K562 (cell line): ENCODE measurements around the gene SERINC5. TPM values are rescaled to one million over a fixed set of nuclear protein-coding genes. Genes with fewer than 3 reads are reported as not detected.
A peak's percentile ranks its signal among the peaks of the same experiment; 100 is the strongest.

Experiments
- ELF1 ChIP-seq: fragments of 200-800 bp; sonication (Bioruptor generic); IDR thresholded peaks from 2 replicates; pipeline ENCODE4 v1.6.1; 2016; ENCODE audit warnings: missing genetic modification characterization, missing compliant biosample characterization
- KDM4B ChIP-seq, 2 experiments: fragments of 450-650 bp in 1 of 2; sonication (generic) in 1 of 2; IDR thresholded peaks; 2 replicates each; pipeline ENCODE4 v1.6.1; 2016 to 2017; ENCODE audit warnings: borderline replicate concordance in 2 of 2, antibody characterized with exemption in 1 of 2, low read depth in 1 of 2, mild to moderate bottlenecking in 1 of 2
- MAFF ChIP-seq: IDR thresholded peaks from 2 replicates; pipeline ENCODE4 v1.6.1; 2012; ENCODE audit warnings: low read length, improper control_type of control experiment
- MED1 ChIP-seq: sonication (generic); formaldehyde crosslinking; IDR thresholded peaks from 2 replicates; pipeline ENCODE4 v1.8.1; 2023; ENCODE audit warnings: missing genetic modification reagents, borderline replicate concordance
- MTA2 ChIP-seq: fragments of 450-650 bp; IDR thresholded peaks from 2 replicates; pipeline ENCODE4 v1.6.1; 2016; ENCODE audit warnings: low read depth
- NFIX ChIP-seq: fragments of 250-450 bp; sonication (Bioruptor Pico); IDR thresholded peaks from 2 replicates; pipeline ENCODE4 v1.4.0; 2020; ENCODE audit warnings: low read depth, mild to moderate bottlenecking, moderate library complexity
- NFRKB ChIP-seq: fragments of 450-650 bp; IDR thresholded peaks from 2 replicates; pipeline ENCODE4 v1.6.1; 2016; ENCODE audit warnings: low read depth
- POU5F1 ChIP-seq: fragments of 150-350 bp; IDR thresholded peaks from 2 replicates; pipeline ENCODE4 v1.6.1; 2014; ENCODE audit warnings: borderline replicate concordance, low read length, low read depth, mild to moderate bottlenecking; ENCODE audit not compliant: partially characterized antibody
- RBBP5 ChIP-seq: fragments of 200-600 bp; sonication (generic); IDR thresholded peaks from 2 replicates; pipeline ENCODE4 v1.6.1; 2012; ENCODE audit warnings: borderline replicate concordance, mild to moderate bottlenecking, low read length, control low read depth, inconsistent platforms; ENCODE audit not compliant: insufficient read depth, poor library complexity, severe bottlenecking
- RBM39 ChIP-seq: fragments of 200-400 bp; formaldehyde crosslinking; optimal IDR thresholded peaks from 2 replicates; pipeline ENCODE3; 2018; ENCODE audit warnings: low read depth, low read length
- SNIP1 ChIP-seq: fragments of 450-650 bp; IDR thresholded peaks from 2 replicates; pipeline ENCODE4 v1.7.1; 2017; ENCODE audit warnings: low read depth, mild to moderate bottlenecking
- ZNF121 ChIP-seq: sonication (generic); formaldehyde crosslinking; conservative IDR thresholded peaks from 2 replicates; pipeline ENCODE4 v1.8.0; 2022; ENCODE audit warnings: missing genetic modification reagents
- ZNF133 ChIP-seq: fragments of 250-450 bp; sonication (Bioruptor Pico); IDR thresholded peaks from 2 replicates; pipeline ENCODE4 v1.4.0; 2020; ENCODE audit warnings: mild to moderate bottlenecking
- ZNF174 ChIP-seq: fragments of 250-450 bp; sonication (Bioruptor Pico); IDR thresholded peaks from 2 replicates; pipeline ENCODE4 v1.4.0; 2020; ENCODE audit warnings: mild to moderate bottlenecking
- ZNF24 ChIP-seq: fragments of 450-650 bp; IDR thresholded peaks from 2 replicates; pipeline ENCODE4 v1.6.1; 2016
- ZNF253 ChIP-seq: fragments of 250-450 bp; sonication (Bioruptor Pico); conservative IDR thresholded peaks from 2 replicates; pipeline ENCODE4 v1.6.1; 2021; ENCODE audit warnings: mild to moderate bottlenecking
- ZNF324 ChIP-seq: fragments of 250-450 bp; sonication (Bioruptor Pico); IDR thresholded peaks from 2 replicates; pipeline ENCODE4 v1.4.0; 2020; ENCODE audit warnings: mild to moderate bottlenecking
- polyA plus RNA-seq, 8 experiments: library from polyadenylated mRNA; depleted of rRNA in 4 of 8; stranded (reverse) in 5 of 8; unstranded in 3 of 8; fragments of >200 nt; fragmentation: Nextera tagmentation in 2 of 8; fragmentation: Illumina TruSeq in 1 of 8; extraction: Ambion mirVana in 2 of 8; extraction: Trizol in 1 of 8; gene quantifications; 2 replicates each; pipeline versions ENCODE4 v1.2.1 to v1.2.3, GENCODE V29; 2011 to 2014; ENCODE audit warnings: inconsistent platforms in 1 of 8, missing spikeins in 1 of 8
- total RNA-seq, 7 experiments: library from RNA; depleted of rRNA in 6 of 7; stranded (reverse); fragments of >200 nt in 6 of 7; fragmentation: Illumina TruSeq in 2 of 7; extraction: Trizol in 2 of 7; gene quantifications; 2 replicates each; pipeline versions ENCODE4 v1.2.1 to v1.2.3, GENCODE V29; 2011 to 2021; ENCODE audit warnings: low replicate concordance in 1 of 7
- TF ChIP-seq, protein P1 (sequence below): fragments of 450-650 bp; IDR thresholded peaks from 2 replicates; pipeline ENCODE4 v1.7.0; 2016; ENCODE audit warnings: borderline replicate concordance
- TF ChIP-seq, protein P2 (sequence below): fragments of 450-650 bp; IDR thresholded peaks from 2 replicates; pipeline ENCODE4 v1.6.1; 2017; ENCODE audit warnings: antibody characterized with exemption
- TF ChIP-seq, protein P3 (sequence below): fragments of 200-800 bp; sonication (Bioruptor generic); IDR thresholded peaks from 2 replicates; pipeline ENCODE4 v1.6.1; 2016; ENCODE audit warnings: missing genetic modification characterization, missing compliant biosample characterization

SERINC5 gene
- total and polyA plus RNA-seq, 9 of the 15 experiments (the other 6 are each of a cell fraction or from before 2014, with no cell fraction given) = 1.4 to 7.9 (median 3.7) TPM

DNA sequence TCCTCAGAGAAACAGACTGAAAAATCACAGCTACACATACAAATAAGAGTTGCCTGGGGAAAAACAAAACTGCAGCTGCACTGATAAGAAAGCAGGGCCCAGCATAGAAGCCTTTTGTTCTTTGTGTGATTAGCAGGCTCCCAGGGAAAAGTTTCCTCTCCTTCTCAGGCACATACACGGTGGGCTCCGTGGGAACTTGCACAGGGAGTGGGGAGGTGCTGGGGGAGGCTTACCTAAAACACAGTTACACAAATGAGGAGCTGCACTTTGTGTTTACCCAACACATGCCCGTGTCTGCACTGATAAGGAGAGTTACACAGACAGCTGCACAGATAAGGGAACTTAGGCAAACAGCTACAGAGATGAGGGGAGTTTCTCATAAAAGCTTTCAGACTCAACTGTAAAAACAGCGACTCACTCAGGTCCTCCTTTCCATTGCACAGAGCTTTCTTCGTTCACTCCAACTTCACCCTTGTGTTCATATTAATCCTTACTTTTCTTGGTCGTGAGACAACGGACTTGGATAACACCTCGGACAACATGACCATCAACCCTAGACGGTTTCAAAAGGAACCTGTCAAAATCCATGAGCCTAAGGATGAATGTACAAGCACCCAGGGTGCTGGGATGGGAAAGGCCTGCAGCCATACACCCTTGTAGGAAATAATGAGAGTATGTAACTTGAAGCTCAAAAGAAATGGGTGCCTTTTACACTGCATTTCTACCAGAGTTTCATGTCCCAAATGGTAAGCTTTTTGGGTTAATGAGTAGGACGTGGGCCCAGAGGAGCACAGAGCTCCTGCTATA is 50.8 kb downstream of the SERINC5 start (continued):
- TF ChIP-seq ZNF253 (CRISPR knock-in tag) (no peak), RBBP5 (no peak), ZNF121 (CRISPR knock-in tag) (no peak), SNIP1 (no peak), MAFF (0 out of 2 replicates have a peak, but pooled peaks have one; percentile 15), ZNF324 (CRISPR knock-in tag) (no peak), NFRKB (no peak), NFIX (CRISPR knock-in tag) (no peak), ZNF24 (no peak; the same call in 1 of the 2 replicates), ZNF133 (CRISPR knock-in tag) (no peak), KDM4B (IDR thresholded peaks at IDR 0.05; ENCODE audit: borderline replicate concordance in 2 of 2, low read depth in 1 of 2) (no peak), POU5F1 (no peak), ELF1 (tag) (no peak), MTA2 (peak; percentile 96), ZNF174 (CRISPR knock-in tag) (no peak), MED1 (no peak), RBM39 (no peak)
- TF ChIP-seq, protein P1, sequence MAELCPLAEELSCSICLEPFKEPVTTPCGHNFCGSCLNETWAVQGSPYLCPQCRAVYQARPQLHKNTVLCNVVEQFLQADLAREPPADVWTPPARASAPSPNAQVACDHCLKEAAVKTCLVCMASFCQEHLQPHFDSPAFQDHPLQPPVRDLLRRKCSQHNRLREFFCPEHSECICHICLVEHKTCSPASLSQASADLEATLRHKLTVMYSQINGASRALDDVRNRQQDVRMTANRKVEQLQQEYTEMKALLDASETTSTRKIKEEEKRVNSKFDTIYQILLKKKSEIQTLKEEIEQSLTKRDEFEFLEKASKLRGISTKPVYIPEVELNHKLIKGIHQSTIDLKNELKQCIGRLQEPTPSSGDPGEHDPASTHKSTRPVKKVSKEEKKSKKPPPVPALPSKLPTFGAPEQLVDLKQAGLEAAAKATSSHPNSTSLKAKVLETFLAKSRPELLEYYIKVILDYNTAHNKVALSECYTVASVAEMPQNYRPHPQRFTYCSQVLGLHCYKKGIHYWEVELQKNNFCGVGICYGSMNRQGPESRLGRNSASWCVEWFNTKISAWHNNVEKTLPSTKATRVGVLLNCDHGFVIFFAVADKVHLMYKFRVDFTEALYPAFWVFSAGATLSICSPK = no peak
- TF ChIP-seq, protein P2, sequence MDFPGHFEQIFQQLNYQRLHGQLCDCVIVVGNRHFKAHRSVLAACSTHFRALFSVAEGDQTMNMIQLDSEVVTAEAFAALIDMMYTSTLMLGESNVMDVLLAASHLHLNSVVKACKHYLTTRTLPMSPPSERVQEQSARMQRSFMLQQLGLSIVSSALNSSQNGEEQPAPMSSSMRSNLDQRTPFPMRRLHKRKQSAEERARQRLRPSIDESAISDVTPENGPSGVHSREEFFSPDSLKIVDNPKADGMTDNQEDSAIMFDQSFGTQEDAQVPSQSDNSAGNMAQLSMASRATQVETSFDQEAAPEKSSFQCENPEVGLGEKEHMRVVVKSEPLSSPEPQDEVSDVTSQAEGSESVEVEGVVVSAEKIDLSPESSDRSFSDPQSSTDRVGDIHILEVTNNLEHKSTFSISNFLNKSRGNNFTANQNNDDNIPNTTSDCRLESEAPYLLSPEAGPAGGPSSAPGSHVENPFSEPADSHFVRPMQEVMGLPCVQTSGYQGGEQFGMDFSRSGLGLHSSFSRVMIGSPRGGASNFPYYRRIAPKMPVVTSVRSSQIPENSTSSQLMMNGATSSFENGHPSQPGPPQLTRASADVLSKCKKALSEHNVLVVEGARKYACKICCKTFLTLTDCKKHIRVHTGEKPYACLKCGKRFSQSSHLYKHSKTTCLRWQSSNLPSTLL = no peak
- TF ChIP-seq, protein P3, sequence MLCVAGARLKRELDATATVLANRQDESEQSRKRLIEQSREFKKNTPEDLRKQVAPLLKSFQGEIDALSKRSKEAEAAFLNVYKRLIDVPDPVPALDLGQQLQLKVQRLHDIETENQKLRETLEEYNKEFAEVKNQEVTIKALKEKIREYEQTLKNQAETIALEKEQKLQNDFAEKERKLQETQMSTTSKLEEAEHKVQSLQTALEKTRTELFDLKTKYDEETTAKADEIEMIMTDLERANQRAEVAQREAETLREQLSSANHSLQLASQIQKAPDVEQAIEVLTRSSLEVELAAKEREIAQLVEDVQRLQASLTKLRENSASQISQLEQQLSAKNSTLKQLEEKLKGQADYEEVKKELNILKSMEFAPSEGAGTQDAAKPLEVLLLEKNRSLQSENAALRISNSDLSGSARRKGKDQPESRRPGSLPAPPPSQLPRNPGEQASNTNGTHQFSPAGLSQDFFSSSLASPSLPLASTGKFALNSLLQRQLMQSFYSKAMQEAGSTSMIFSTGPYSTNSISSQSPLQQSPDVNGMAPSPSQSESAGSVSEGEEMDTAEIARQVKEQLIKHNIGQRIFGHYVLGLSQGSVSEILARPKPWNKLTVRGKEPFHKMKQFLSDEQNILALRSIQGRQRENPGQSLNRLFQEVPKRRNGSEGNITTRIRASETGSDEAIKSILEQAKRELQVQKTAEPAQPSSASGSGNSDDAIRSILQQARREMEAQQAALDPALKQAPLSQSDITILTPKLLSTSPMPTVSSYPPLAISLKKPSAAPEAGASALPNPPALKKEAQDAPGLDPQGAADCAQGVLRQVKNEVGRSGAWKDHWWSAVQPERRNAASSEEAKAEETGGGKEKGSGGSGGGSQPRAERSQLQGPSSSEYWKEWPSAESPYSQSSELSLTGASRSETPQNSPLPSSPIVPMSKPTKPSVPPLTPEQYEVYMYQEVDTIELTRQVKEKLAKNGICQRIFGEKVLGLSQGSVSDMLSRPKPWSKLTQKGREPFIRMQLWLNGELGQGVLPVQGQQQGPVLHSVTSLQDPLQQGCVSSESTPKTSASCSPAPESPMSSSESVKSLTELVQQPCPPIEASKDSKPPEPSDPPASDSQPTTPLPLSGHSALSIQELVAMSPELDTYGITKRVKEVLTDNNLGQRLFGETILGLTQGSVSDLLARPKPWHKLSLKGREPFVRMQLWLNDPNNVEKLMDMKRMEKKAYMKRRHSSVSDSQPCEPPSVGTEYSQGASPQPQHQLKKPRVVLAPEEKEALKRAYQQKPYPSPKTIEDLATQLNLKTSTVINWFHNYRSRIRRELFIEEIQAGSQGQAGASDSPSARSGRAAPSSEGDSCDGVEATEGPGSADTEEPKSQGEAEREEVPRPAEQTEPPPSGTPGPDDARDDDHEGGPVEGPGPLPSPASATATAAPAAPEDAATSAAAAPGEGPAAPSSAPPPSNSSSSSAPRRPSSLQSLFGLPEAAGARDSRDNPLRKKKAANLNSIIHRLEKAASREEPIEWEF (CRISPR knock-in tag) = 0 out of 2 replicates have a peak, but pooled peaks have one; percentile 43
